A549 (cell line): Measurements from ENCODE around the gene DZIP3. TPM values are rescaled to one million over a fixed set of nuclear protein-coding genes. Genes with fewer than 3 reads are reported as not detected.
"Not testable (repeated sequence)": the region's sequence is repeated elsewhere in the genome, so short reads cannot be mapped to it uniquely, and the experiment has no call there.

Source experiments
- ATAC-seq, 2 experiments: fragments of 200-7000 bp in 1 of 2; fragments of >200 bp in 1 of 2; cut with Nextera tagmentation in 1 of 2; cut with Tn5 transposase in 1 of 2; 3 replicates each; pipeline versions ENCODE4 v1.8.0 to v1.9.1; 2018 to 2020; ENCODE audit warnings: mild to moderate bottlenecking in 1 of 2, moderate library complexity in 1 of 2
- CTCF ChIA-PET: fragments of 300-600 bp; sonication (Branson Sonifier 250); formaldehyde crosslinking; extraction: SDS; loops from one replicate; lab custom pipeline; 2021; ENCODE audit warnings: antibody characterized with exemption, inconsistent platforms; lab: Yijun Ruan, JAX
- POLR2A ChIA-PET: fragments of 350-600 bp; formaldehyde crosslinking; extraction: SDS; loops from one replicate; lab custom pipeline; 2021; ENCODE audit warnings: antibody characterized with exemption, inconsistent platforms; lab: Yijun Ruan, JAX
- DNase-seq, 2 experiments: peaks; one replicate each; pipeline versions ENCODE4 v3.0.0 to v3.0.0-alpha.2; 2011 to 2016; ENCODE audit warnings: low read depth in 1 of 2, low spot score in 1 of 2
- FAIRE-seq: peaks from 2 replicates; lab custom pipeline; 2011; peaks lifted over from hg19 to GRCh38; lab: Jason Lieb, UNC
- H3K27ac ChIP-seq, 2 experiments: fragments of >200 bp; sonication (Bioruptor Twin); formaldehyde crosslinking; 3 replicates each; pipeline ENCODE4 v1.5.1; 2016 to 2017
- H3K4me1 ChIP-seq: fragments of >200 bp; sonication (Bioruptor Twin); formaldehyde crosslinking; 3 replicates; pipeline ENCODE4 v1.6.1; 2016
- H3K4me2 ChIP-seq: fragments of >200 bp; sonication (Bioruptor Twin); formaldehyde crosslinking; 3 replicates; pipeline ENCODE4 v1.6.1; 2016
- H3K4me3 ChIP-seq: fragments of >200 bp; sonication (Bioruptor Twin); formaldehyde crosslinking; 3 replicates; pipeline ENCODE4 v1.5.1; 2016
- H3K9me3 ChIP-seq: fragments of >200 bp; sonication (Bioruptor Twin); formaldehyde crosslinking; 3 replicates; pipeline ENCODE4 v1.6.1; 2016
- BCL3 ChIP-seq: fragments of >200 bp; sonication (Bioruptor Twin); formaldehyde crosslinking; IDR thresholded peaks from 3 replicates; pipeline ENCODE4 v1.6.1; 2016
- CBX8 ChIP-seq: fragments of 200-600 bp; sonication (generic); IDR thresholded peaks from 2 replicates; pipeline ENCODE4 v1.6.1; 2016
- CHD2 ChIP-seq: fragments of 150-350 bp; IDR thresholded peaks from 2 replicates; pipeline ENCODE4 v1.6.1; 2014; ENCODE audit warnings: low read length; ENCODE audit not compliant: partially characterized antibody
- CTCF ChIP-seq: fragments of >200 bp; sonication (Bioruptor Twin); formaldehyde crosslinking; IDR thresholded peaks from 3 replicates; pipeline ENCODE4 v1.5.1; 2016
- EHF ChIP-seq: fragments of 250-450 bp; sonication (Bioruptor Pico); IDR thresholded peaks from 2 replicates; pipeline ENCODE4 v1.5.0; 2020; ENCODE audit warnings: mild to moderate bottlenecking
- HMGXB4 ChIP-seq: fragments of 250-450 bp; sonication (Bioruptor Pico); IDR thresholded peaks from 2 replicates; pipeline ENCODE4 v1.5.0; 2021; ENCODE audit warnings: mild to moderate bottlenecking, moderate library complexity, borderline replicate concordance
- HOXA7 ChIP-seq: fragments of 250-450 bp; sonication (Bioruptor Pico); IDR thresholded peaks from 2 replicates; pipeline ENCODE4 v1.5.0; 2020; ENCODE audit warnings: mild to moderate bottlenecking, moderate library complexity
- NFE2L2 ChIP-seq: fragments of 150-350 bp; conservative IDR thresholded peaks from 2 replicates; pipeline ENCODE4 v1.6.1; 2014; ENCODE audit warnings: low read length
- NR3C1 ChIP-seq: fragments of >200 bp; sonication (Bioruptor Twin); formaldehyde crosslinking; IDR thresholded peaks from 3 replicates; pipeline ENCODE4 v1.6.1; 2017
- POLR2A ChIP-seq: IDR thresholded peaks from 2 replicates; pipeline ENCODE4 v1.6.1; 2012; ENCODE audit warnings: mild to moderate bottlenecking, low read length
- REST ChIP-seq: fragments of 200-600 bp; sonication (generic); IDR thresholded peaks from 2 replicates; pipeline ENCODE4 v1.6.1; 2016; ENCODE audit warnings: antibody characterized with exemption, mild to moderate bottlenecking, moderate library complexity
- SREBF2 ChIP-seq: fragments of 450-650 bp; IDR thresholded peaks from 2 replicates; pipeline ENCODE4 v1.6.1; 2014; ENCODE audit warnings: mild to moderate bottlenecking, moderate library complexity
- ZC3H11A ChIP-seq: fragments of 450-650 bp; IDR thresholded peaks from 2 replicates; pipeline ENCODE4 v1.6.1; 2014; ENCODE audit warnings: antibody characterized with exemption, mild to moderate bottlenecking
- ZFP36 ChIP-seq: fragments of 450-650 bp; IDR thresholded peaks from 2 replicates; pipeline ENCODE4 v1.6.1; 2014; ENCODE audit warnings: borderline replicate concordance; ENCODE audit not compliant: partially characterized antibody
- WGBS: methylation state at CpG from one replicate; pipeline ENCODE4 v1.1.6; 2017; ENCODE audit errors: missing lambda C conversion rate; 5-methylcytosine and 5-hydroxymethylcytosine counted together
- polyA plus RNA-seq, 4 experiments: library from polyadenylated mRNA; depleted of rRNA in 3 of 4; stranded (reverse); fragments of >200 nt; fragmentation: RNase III in 1 of 4; extraction: RNeasy Plus Mini Kit Qiagen cat#74134 plus additional on column Dnase treatment in 1 of 4; gene quantifications; 2 replicates in 3 of 4; 3 replicates in 1 of 4; pipeline ENCODE4 v1.2.3, GENCODE V29; 2011 to 2017

Gene DZIP3
- polyA plus RNA-seq, 2 of the 4 experiments (the other 2 are of a cell fraction), result 8.1 to 22.2 TPM

GRCh38 chr3:108616090-108616489 is 26.6 kb downstream of the DZIP3 start:
- DNase-seq, H3K4me2 ChIP-seq, ATAC-seq, POLR2A ChIA-PET, H3K27ac ChIP-seq, H3K4me1 ChIP-seq, FAIRE-seq, H3K9me3 ChIP-seq, CTCF ChIA-PET, H3K4me3 ChIP-seq: not testable (repeated sequence)
- TF ChIP-seq ZC3H11A, result peak; percentile 39
- WGBS, result 95% methylated on average over 8 of the region's 8 CpGs

- CTCF ChIA-PET, result interaction anchor here (1.6 kb wide), 1 partner anchor 19 kb away, joined by 3 read pairs; no protein-coding TSS in a partner anchor
- WGBS, result 84% methylated on average over 1 of the region's 1 CpG
- ATAC-seq, result no peak
Measured at GRCh38 chr3:108620250-108620649, 30.7 kb downstream of the DZIP3 start.

GRCh38 chr3:108623504-108623903 is 34.0 kb downstream of the DZIP3 start:
- CTCF ChIA-PET, result no interaction called here
- H3K9me3 ChIP-seq, result no peaks in the 10 kb centered on the region
- H3K27ac ChIP-seq, result no peak overlapping the region
- DNase-seq, result no peak
- no peak for TF ChIP-seq CBX8
- TF ChIP-seq EHF (CRISPR knock-in tag), result no peak
- no peak for TF ChIP-seq NFE2L2
- no peak for TF ChIP-seq POLR2A
- TF ChIP-seq CTCF, result no peak
- TF ChIP-seq BCL3, result no peak
- WGBS, result 81% methylated on average over 3 of the region's 3 CpGs
- POLR2A ChIA-PET, result no interaction called here
- H3K4me3 ChIP-seq, result no peak overlapping the region
- H3K4me1 ChIP-seq, result no peaks in the 10 kb centered on the region
- FAIRE-seq, result no peak
- no peak overlapping the region for H3K4me2 ChIP-seq
- ATAC-seq, result peak in 1 of 2 experiments; percentile 13; a peak in 2 of 6 replicates

More at GRCh38 chr3:108620250-108620649, 30.7 kb downstream of the DZIP3 start:
- POLR2A ChIA-PET, result no interaction called here
- Histone ChIP-seq H3K9me3 (no peaks in the 10 kb centered on the region), H3K4me3 (no peak overlapping the region), H3K4me1 (no peaks in the 10 kb centered on the region), H3K27ac (no peak overlapping the region), H3K4me2 (no peak overlapping the region)
- DNase-seq (no peak), FAIRE-seq (no peak)
- no peak for TF ChIP-seq SREBF2
- no peak for TF ChIP-seq REST
- TF ChIP-seq CHD2, result no peak
- TF ChIP-seq NR3C1, result no peak
- TF ChIP-seq BCL3, result no peak
- no peak for TF ChIP-seq HOXA7 (CRISPR knock-in tag)
- TF ChIP-seq HMGXB4 (CRISPR knock-in tag), result no peak
- no peak for TF ChIP-seq ZFP36
- TF ChIP-seq EHF (CRISPR knock-in tag), result no peak
